KMS-11 (cell line): ENCODE results near the gene KRT33A.

Experiments used
- H2AFZ ChIP-seq: fragments of 200-600 bp; sonication (generic); 2 replicates; pipeline ENCODE4 v1.6.1; 2016; ENCODE audit warnings: antibody characterized with exemption, mixed run types, low read depth
- H3K27ac ChIP-seq: fragments of 200-600 bp; sonication (generic); 2 replicates; pipeline ENCODE4 v1.6.1; 2016; ENCODE audit warnings: mild to moderate bottlenecking, mixed run types
- H3K27me3 ChIP-seq: fragments of 200-600 bp; sonication (generic); 2 replicates; pipeline ENCODE4 v1.6.1; 2017; ENCODE audit warnings: mild to moderate bottlenecking, low read depth, mixed run types, moderate library complexity; ENCODE audit not compliant: insufficient read depth
- H3K36me3 ChIP-seq: fragments of 200-600 bp; sonication (generic); 2 replicates; pipeline ENCODE4 v1.6.1; 2017; ENCODE audit warnings: mild to moderate bottlenecking, mixed run types; ENCODE audit not compliant: insufficient read depth
- H3K4me1 ChIP-seq: fragments of 200-600 bp; sonication (generic); 2 replicates; pipeline ENCODE4 v1.6.1; 2016; ENCODE audit warnings: mild to moderate bottlenecking, low read depth, mixed run types; ENCODE audit not compliant: poor library complexity, severe bottlenecking
- H3K4me2 ChIP-seq: fragments of 200-600 bp; sonication (generic); 2 replicates; pipeline ENCODE4 v1.7.0; 2016; ENCODE audit warnings: mild to moderate bottlenecking, mixed run types
- H3K4me3 ChIP-seq: fragments of 200-600 bp; sonication (generic); IDR thresholded peaks from 2 replicates; pipeline ENCODE4 v1.6.1; 2017; ENCODE audit warnings: low read depth, low read length, mixed read lengths; ENCODE audit not compliant: insufficient read depth
- H3K79me2 ChIP-seq: fragments of 200-600 bp; sonication (generic); 2 replicates; pipeline ENCODE4 v1.6.1; 2016; ENCODE audit warnings: low read depth, mixed run types; ENCODE audit not compliant: insufficient read depth
- H3K9ac ChIP-seq: fragments of 200-600 bp; sonication (generic); 2 replicates; pipeline ENCODE4 v1.6.1; 2016; ENCODE audit warnings: mild to moderate bottlenecking, mixed run types
- H4K20me1 ChIP-seq: fragments of 200-600 bp; sonication (generic); 2 replicates; pipeline ENCODE4 v1.6.1; 2016; ENCODE audit warnings: mild to moderate bottlenecking, mixed run types; ENCODE audit not compliant: insufficient read depth
- CTCF ChIP-seq: fragments of 200-600 bp; sonication (generic); conservative IDR thresholded peaks from 2 replicates; pipeline ENCODE4 v1.6.1; 2017; ENCODE audit warnings: low read depth, mild to moderate bottlenecking, antibody characterized with exemption, low read length, moderate library complexity, mixed read lengths

KRT33A gene

GRCh38 chr17:41324180-41325075 is 26.2 kb downstream of the KRT33A start:
- H3K9ac ChIP-seq = no peak overlapping the region
- peak; percentile 48; the same call in 1 of the 2 replicates for TF ChIP-seq CTCF
- H3K4me3 ChIP-seq = no peak overlapping the region
- no peaks in the 10 kb centered on the region for H4K20me1 ChIP-seq
- H3K27me3 ChIP-seq = no peaks in the 10 kb centered on the region; the same call in 1 of the 2 replicates
- no peaks in the 10 kb centered on the region for H3K36me3 ChIP-seq
- no peak overlapping the region for H3K4me2 ChIP-seq
- no peaks in the 10 kb centered on the region for H3K4me1 ChIP-seq
- no peak overlapping the region for H2AFZ ChIP-seq
- no peaks in the 10 kb centered on the region for H3K79me2 ChIP-seq
- H3K27ac ChIP-seq = no peak overlapping the region

- TF ChIP-seq CTCF = no peak
Observed at GRCh38 chr17:41322903-41323895, 27.4 kb downstream of the KRT33A start.

GRCh38 chr17:41322094-41322902 is 28.3 kb downstream of the KRT33A start:
- H3K27me3 ChIP-seq = no peaks in the 10 kb centered on the region; the same call in 1 of the 2 replicates
- H3K4me2 ChIP-seq = no peak overlapping the region
- H3K27ac ChIP-seq = no peak overlapping the region
- TF ChIP-seq CTCF = peak; percentile 77
- no peak overlapping the region for H2AFZ ChIP-seq
- H3K9ac ChIP-seq = no peak overlapping the region
- no peak overlapping the region for H3K4me3 ChIP-seq
- no peaks in the 10 kb centered on the region for H3K4me1 ChIP-seq
- H3K79me2 ChIP-seq = no peaks in the 10 kb centered on the region
- no peaks in the 10 kb centered on the region for H4K20me1 ChIP-seq
- no peaks in the 10 kb centered on the region for H3K36me3 ChIP-seq

More at GRCh38 chr17:41322903-41323895, 27.4 kb downstream of the KRT33A start:
- Histone ChIP-seq H3K4me2 (no peak overlapping the region), H2AFZ (no peak overlapping the region), H3K79me2 (no peaks in the 10 kb centered on the region), H3K27me3 (no peaks in the 10 kb centered on the region; the same call in 1 of the 2 replicates), H3K4me1 (no peaks in the 10 kb centered on the region), H3K36me3 (no peaks in the 10 kb centered on the region), H3K9ac (no peak overlapping the region), H4K20me1 (no peaks in the 10 kb centered on the region), H3K27ac (no peak overlapping the region), H3K4me3 (no peak overlapping the region)

- Histone ChIP-seq H4K20me1 (no peaks in the 10 kb centered on the region), H3K4me2 (no peak overlapping the region), H3K36me3 (no peaks in the 10 kb centered on the region), H3K27ac (no peak overlapping the region), H3K9ac (no peak overlapping the region), H3K27me3 (no peaks in the 10 kb centered on the region), H2AFZ (no peak overlapping the region), H3K4me1 (no peaks in the 10 kb centered on the region), H3K4me3 (no peak overlapping the region), H3K79me2 (no peaks in the 10 kb centered on the region)
- no peak for TF ChIP-seq CTCF
Observed at GRCh38 chr17:41318231-41318630, 32.4 kb downstream of the KRT33A start.
